AG10803 (cell line): Measurements from ENCODE around the gene SLC16A11.
"Not testable (repeated sequence)": the region's sequence is repeated elsewhere in the genome, so short reads cannot be mapped to it uniquely, and the experiment has no call there.

Experiments
- DNase-seq: peaks from one replicate; pipeline ENCODE4 v3.0.0; 2010; ENCODE audit warnings: low read depth
- H3K4me3 ChIP-seq: 2 replicates; pipeline ENCODE4 v1.5.1; 2011; ENCODE audit warnings: mild to moderate bottlenecking, low read length, control low read depth
- TF ChIP-seq, protein P1 (sequence below): conservative IDR thresholded peaks from 2 replicates; pipeline ENCODE4 v1.5.1; 2011; ENCODE audit warnings: mild to moderate bottlenecking, low read length, control low read depth, inconsistent platforms

The SLC16A11 gene, protein sequence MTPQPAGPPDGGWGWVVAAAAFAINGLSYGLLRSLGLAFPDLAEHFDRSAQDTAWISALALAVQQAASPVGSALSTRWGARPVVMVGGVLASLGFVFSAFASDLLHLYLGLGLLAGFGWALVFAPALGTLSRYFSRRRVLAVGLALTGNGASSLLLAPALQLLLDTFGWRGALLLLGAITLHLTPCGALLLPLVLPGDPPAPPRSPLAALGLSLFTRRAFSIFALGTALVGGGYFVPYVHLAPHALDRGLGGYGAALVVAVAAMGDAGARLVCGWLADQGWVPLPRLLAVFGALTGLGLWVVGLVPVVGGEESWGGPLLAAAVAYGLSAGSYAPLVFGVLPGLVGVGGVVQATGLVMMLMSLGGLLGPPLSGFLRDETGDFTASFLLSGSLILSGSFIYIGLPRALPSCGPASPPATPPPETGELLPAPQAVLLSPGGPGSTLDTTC

DNA sequence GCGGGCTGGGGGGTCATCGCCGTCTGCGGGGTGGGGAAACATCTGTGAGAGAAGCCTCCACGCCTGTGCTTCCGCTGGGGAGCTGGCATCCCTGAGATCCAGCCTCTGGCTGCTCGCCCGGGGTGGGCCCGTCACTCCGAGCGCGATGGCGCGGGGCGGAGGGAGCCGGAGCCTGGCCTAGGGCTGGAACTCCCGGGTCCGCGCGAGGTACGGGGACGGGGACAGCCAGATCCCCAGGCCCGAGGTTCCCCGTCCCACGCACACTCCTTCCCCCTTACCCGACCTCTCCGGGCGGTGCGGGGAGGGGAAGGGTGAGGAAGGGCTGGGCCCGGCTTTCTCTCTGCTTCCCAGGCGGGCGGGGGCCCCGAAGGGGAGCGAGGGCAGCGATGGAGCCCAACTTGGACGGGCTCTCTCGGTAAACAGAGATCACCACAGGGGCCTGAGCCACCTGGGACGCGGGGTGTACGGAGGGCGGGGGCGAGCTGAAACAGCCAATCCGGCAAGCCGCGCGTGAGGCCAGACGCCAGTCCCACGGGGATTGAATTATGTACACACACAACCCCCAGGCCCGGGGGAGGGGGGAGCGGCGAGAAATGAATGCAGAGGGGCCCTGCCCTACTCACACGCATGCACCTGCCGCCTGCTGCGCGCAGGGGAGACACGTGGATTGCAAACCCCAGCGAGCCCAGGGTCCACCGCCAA lies at the start of gene SLC16A11:
TSS of gene SLC16A11 (minus strand) at position 596 of the 702 bp plus-strand sequence. CDS start at position 17, 579 bp downstream.
- DNase-seq, result peak; percentile 25
- TF ChIP-seq, protein P1, sequence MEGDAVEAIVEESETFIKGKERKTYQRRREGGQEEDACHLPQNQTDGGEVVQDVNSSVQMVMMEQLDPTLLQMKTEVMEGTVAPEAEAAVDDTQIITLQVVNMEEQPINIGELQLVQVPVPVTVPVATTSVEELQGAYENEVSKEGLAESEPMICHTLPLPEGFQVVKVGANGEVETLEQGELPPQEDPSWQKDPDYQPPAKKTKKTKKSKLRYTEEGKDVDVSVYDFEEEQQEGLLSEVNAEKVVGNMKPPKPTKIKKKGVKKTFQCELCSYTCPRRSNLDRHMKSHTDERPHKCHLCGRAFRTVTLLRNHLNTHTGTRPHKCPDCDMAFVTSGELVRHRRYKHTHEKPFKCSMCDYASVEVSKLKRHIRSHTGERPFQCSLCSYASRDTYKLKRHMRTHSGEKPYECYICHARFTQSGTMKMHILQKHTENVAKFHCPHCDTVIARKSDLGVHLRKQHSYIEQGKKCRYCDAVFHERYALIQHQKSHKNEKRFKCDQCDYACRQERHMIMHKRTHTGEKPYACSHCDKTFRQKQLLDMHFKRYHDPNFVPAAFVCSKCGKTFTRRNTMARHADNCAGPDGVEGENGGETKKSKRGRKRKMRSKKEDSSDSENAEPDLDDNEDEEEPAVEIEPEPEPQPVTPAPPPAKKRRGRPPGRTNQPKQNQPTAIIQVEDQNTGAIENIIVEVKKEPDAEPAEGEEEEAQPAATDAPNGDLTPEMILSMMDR, result no peak
- peak within 1 kb of the TSS; percentile 53 for H3K4me3 ChIP-seq

DNA sequence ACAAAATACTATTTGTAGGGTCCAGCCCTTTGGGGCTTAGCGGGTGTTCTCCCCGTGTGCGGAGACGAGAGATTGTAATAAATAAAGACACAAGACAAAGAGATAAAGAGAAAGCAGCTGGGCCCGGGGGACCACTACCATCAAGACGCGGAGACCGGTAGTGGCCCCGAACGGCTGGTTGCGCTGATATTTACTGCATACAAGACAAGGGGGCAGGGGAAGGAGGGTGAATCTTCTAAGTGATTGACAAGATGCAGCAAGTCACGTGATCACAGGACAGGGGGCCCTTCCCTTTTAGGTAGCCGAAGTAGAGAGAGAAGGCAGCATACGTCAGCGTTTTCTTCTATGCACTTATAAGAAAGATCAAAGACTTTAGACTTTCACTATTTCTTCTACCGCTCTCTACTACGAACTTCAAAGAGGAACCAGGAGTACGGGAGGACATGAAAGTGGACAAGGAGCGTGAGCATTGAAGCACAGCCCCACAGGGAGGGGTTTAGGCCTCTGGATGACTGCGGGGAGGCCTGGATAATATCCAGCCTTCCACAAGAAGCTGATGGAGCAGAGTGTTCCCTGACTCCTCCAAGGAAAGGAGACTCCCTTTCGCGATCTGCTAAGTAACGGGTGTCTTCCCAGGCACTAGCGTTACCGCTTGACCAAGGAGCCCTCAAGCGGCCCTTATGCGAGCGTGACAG lies 47.6 kb upstream of the SLC16A11 start:
- DNase-seq, H3K4me3 ChIP-seq: not testable (repeated sequence)

DNA sequence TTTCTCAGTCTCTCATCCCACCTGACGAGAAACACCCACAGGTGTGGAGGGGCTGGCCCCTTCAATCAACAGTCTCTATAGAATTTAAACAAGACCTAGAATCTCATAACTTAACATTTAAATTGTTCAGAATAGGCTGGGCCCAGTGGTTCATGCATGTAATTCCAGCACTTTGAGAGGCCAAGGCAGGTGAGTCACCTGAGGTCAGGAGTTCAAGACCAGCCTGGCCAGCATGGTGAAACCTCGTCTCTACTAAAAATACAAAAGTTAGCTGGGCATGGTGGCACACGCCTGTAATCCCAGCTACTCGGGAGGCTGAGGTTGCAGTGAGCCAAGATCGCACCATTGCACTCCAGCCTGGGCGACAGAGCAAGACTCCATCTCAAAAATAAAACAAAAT lies 45.7 kb upstream of the SLC16A11 start:
- H3K4me3 ChIP-seq, DNase-seq: not testable (repeated sequence)

DNA sequence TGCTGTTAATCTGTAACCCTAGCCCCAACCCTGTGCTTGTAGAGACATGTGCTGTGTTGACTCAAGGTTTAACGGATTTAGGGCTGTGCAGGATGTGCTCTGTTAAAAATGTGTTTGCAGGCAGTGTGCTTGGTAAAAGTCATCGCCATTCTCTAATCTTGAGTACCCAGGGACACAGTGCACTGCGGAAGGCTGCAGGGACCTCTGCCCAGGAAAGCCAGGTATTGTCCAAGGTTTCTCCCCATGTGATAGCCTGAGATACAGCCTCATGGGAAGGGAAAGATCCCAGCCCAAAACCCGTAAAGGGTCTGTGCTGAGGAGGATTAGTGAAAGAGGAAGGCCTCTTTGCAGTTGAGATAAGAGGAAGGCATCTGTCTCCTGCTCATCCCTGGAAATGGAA lies 44.5 kb upstream of the SLC16A11 start:
- not testable (repeated sequence) for DNase-seq, H3K4me3 ChIP-seq

DNA sequence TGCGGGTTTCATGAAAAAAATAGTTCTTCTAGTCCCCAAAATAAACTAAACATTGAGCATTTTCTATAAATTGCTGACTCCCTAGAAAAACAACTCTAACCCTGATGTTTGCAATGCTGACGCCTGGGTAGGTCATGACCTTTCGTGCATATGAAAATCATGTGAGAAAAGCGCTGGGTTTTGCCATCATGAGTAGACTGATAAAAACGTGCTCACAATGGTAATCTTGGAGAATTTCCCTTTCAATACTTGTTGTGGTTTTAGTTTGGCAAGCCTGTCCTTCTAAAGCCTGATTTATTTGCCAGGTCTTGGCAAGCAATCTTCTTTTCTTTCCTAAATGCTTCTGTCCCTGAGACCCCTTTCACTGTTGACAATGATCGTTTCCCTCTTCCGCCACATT lies 40.2 kb upstream of the SLC16A11 start:
- no peak for DNase-seq
- TF ChIP-seq, protein P1, result no peak
- no peak overlapping the region for H3K4me3 ChIP-seq

DNA sequence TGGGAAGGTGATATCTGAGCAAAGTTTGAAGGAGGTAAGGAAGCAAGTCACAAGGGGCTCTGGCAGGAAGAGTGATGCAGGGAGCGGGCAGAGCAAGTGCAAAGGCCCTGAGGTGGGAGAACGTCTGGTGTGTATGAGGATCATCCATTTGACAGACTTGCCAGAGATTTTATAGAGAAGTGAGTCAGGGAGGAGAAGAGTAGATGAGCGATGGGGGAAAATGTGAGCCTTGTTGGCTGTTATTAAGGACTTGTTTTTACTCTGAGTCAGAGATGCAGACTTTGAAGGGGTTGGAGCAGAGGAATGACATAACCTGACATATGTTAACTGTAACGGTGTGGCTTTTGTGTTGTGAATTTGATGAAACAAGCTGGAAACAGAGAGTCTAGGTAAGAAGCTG lies 39.7 kb upstream of the SLC16A11 start:
- DNase-seq, result no peak
- H3K4me3 ChIP-seq, result no peak overlapping the region
- TF ChIP-seq, protein P1, result no peak

DNA sequence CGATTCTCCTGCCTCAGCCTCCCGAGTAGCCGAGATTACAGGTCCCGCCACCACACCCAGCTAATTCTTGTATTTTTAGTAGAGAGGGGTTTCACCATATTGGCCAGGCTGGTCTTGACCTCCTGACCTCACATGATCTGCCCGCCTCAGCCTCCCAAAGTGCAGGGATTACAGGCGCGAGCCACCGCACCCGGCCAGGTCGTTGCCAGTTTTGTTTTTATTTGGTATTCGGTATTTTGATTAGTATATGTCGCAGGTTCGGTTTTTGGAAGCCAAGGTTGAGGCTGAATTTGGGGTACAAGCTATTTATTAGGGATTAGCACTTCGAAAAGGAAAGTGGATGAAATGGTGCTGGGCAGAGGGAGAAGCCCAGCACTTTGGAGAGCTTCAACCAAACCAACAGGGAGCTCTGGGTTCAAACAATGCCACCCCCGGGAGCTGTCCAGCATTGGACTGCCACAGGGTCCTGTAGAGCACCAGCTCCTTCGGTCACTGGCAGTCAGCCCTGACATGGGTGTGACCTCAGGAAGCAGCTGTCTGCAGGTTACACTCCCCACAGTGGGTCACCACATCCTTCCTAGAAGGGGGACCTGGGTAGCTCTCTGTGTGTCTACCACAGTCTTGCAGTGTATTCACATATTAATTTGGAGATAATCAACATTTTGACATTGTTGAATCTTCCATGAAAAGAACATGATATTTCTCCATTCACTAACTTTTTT lies 37.6 kb upstream of the SLC16A11 start:
- no peak for DNase-seq
- TF ChIP-seq, protein P1, result no peak
- no peak overlapping the region for H3K4me3 ChIP-seq

DNA sequence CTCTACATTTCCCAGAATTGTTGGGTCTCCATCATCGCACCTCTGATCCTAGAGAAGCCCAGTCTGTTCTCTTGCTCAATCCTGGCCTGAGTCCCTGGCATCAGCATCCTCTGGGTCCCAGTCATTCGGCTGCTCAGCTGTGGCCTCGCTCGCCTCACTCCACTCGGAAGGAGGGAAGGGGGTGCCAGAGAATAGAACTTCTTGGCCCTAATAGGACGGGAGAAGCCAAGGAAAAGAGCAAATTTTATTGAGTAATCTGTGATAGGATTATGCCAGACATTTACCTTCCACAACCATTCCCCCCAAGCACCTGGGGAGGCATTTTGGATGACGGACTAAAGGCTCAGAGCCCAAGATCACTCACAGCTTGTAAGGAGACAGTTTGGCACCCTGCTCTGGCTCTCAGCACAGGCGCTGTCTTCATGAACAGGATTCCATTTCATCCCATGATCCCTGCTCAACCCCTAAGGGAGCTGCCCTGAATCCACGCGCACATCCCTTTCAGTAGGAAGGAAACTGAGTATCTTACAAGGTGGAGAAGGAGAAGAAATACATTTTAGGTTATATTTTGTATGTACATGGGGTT lies 36.7 kb upstream of the SLC16A11 start:
- no peak for DNase-seq
- TF ChIP-seq, protein P1, result no peak
- H3K4me3 ChIP-seq, result no peak overlapping the region
